ENCODE data around the gene PPP1R37.

DNA sequence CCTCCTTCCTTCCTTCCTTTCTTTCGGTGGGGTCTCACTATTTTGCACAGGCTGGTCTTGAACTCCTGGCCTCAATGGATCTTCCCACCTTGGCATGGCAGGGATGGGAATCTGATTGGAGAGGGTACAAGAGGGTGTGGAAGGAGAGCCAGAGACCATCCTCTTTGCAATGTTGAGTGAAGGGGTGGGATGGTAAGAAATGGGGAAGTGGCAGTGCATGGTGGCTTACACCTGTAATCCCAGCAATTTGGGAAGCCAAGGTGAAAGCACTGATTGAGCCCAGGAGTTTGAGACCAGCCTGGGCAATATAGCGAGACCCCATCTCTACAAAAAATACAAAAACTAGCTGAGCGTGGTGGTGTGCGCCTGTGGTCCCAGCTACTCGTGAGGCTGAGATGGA lies 91.1 kb downstream of the PPP1R37 start:
- TF ChIP-seq, protein P1, sequence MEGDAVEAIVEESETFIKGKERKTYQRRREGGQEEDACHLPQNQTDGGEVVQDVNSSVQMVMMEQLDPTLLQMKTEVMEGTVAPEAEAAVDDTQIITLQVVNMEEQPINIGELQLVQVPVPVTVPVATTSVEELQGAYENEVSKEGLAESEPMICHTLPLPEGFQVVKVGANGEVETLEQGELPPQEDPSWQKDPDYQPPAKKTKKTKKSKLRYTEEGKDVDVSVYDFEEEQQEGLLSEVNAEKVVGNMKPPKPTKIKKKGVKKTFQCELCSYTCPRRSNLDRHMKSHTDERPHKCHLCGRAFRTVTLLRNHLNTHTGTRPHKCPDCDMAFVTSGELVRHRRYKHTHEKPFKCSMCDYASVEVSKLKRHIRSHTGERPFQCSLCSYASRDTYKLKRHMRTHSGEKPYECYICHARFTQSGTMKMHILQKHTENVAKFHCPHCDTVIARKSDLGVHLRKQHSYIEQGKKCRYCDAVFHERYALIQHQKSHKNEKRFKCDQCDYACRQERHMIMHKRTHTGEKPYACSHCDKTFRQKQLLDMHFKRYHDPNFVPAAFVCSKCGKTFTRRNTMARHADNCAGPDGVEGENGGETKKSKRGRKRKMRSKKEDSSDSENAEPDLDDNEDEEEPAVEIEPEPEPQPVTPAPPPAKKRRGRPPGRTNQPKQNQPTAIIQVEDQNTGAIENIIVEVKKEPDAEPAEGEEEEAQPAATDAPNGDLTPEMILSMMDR (IDR thresholded peaks at IDR 0.05; ENCODE audit: low read depth, low read length, poor library complexity, severe bottlenecking), result no peak
- TF ChIP-seq EZH2phosphoT487 (IDR thresholded peaks at IDR 0.05; ENCODE audit: borderline replicate concordance, low read length), result no peak
